Measurements from ENCODE around the gene FADS1.

The FADS1 gene

GRCh38 chr11:61812736-61813411 is 3.9 kb downstream of the FADS1 start:
- no peak for DNase-seq (ENCODE audit: low read depth)
- no peak overlapping the region for H3K4me3 ChIP-seq (ENCODE audit: low read length)
- TF ChIP-seq CTCF (IDR thresholded peaks at IDR 0.05; ENCODE audit: insufficient read depth, low read depth, low read length, missing control alignments), result no peak

GRCh38 chr11:61811831-61812230 is 5.0 kb downstream of the FADS1 start:
- no peak for DNase-seq (ENCODE audit: low read depth)
- TF ChIP-seq CTCF (IDR thresholded peaks at IDR 0.05; ENCODE audit: insufficient read depth, low read depth, low read length, missing control alignments), result no peak
- no peak overlapping the region for H3K4me3 ChIP-seq (ENCODE audit: low read length)

- no peak for TF ChIP-seq CTCF (IDR thresholded peaks at IDR 0.05; ENCODE audit: insufficient read depth, low read depth, low read length, missing control alignments)
- no peak overlapping the region for H3K4me3 ChIP-seq (ENCODE audit: low read length)
- DNase-seq (ENCODE audit: low read depth), result no peak
Observed at GRCh38 chr11:61810671-61811175, 6.1 kb downstream of the FADS1 start.

GRCh38 chr11:61806785-61807184 is 10.0 kb downstream of the FADS1 start:
- no peak for TF ChIP-seq CTCF (IDR thresholded peaks at IDR 0.05; ENCODE audit: insufficient read depth, low read depth, low read length, missing control alignments)
- no peak for DNase-seq (ENCODE audit: low read depth)

GRCh38 chr11:61805146-61805545 is 11.7 kb downstream of the FADS1 start:
- no peak for TF ChIP-seq CTCF (IDR thresholded peaks at IDR 0.05; ENCODE audit: insufficient read depth, low read depth, low read length, missing control alignments)
- no peak for DNase-seq (ENCODE audit: low read depth)
- H3K4me3 ChIP-seq (ENCODE audit: low read length), result no peak overlapping the region

More at GRCh38 chr11:61806785-61807184, 10.0 kb downstream of the FADS1 start:
- no peak overlapping the region for H3K4me3 ChIP-seq (ENCODE audit: low read length)

- H3K4me3 ChIP-seq (ENCODE audit: low read length), result no peak overlapping the region
- no peak for DNase-seq (ENCODE audit: low read depth)
- TF ChIP-seq CTCF (IDR thresholded peaks at IDR 0.05; ENCODE audit: insufficient read depth, low read depth, low read length, missing control alignments), result no peak
Observed at GRCh38 chr11:61803889-61804647, 12.7 kb downstream of the FADS1 start.
